Suprapubic skin (tissue), 4 donors: ENCODE measurements around the gene CD86. TPM values are rescaled to one million over a fixed set of nuclear protein-coding genes. Genes with fewer than 3 reads are reported as not detected.
"Not testable (repeated sequence)": the region's sequence is repeated elsewhere in the genome, so short reads cannot be mapped to it uniquely, and the experiment has no call there.

Source experiments
- DNase-seq, 2 donors: peaks; one replicate each; pipeline ENCODE4 v3.0.0-alpha.2; 2019; ENCODE audit warnings: low spot score in 2 of 2
- H3K27ac ChIP-seq: fragments of 200-600 bp; sonication (generic); one replicate; pipeline ENCODE4 v1.5.1; 2019
- H3K27me3 ChIP-seq: fragments of 200-600 bp; sonication (generic); one replicate; pipeline ENCODE4 v1.5.1; 2019
- H3K36me3 ChIP-seq: fragments of 200-600 bp; sonication (generic); one replicate; pipeline ENCODE4 v1.5.1; 2019
- H3K4me1 ChIP-seq: fragments of 200-600 bp; sonication (generic); one replicate; pipeline ENCODE4 v1.5.1; 2019
- H3K4me3 ChIP-seq: fragments of 200-600 bp; sonication (generic); one replicate; pipeline ENCODE4 v1.5.1; 2019; ENCODE audit warnings: mild to moderate bottlenecking
- H3K9me3 ChIP-seq: fragments of 200-600 bp; sonication (generic); one replicate; pipeline ENCODE4 v1.5.1; 2019
- CTCF ChIP-seq, 2 donors: fragments of 200-600 bp in 1 of 2; fragments of 450-650 bp in 1 of 2; sonication (generic) in 1 of 2; IDR thresholded peaks; one replicate each; pipeline ENCODE4 v1.5.1; 2016 to 2019; ENCODE audit warnings: antibody characterized with exemption in 2 of 2, mild to moderate bottlenecking in 1 of 2, moderate library complexity in 1 of 2
- EP300 ChIP-seq: sonication (generic); formaldehyde crosslinking; IDR thresholded peaks from one replicate; pipeline ENCODE4 v1.6.1; 2017; ENCODE audit warnings: antibody characterized with exemption
- POLR2A ChIP-seq, 2 donors: fragments of 450-650 bp; IDR thresholded peaks; one replicate each; pipeline ENCODE4 v1.6.1; 2017; ENCODE audit warnings: antibody characterized with exemption in 2 of 2, mild to moderate bottlenecking in 2 of 2, moderate library complexity in 2 of 2
- POLR2AphosphoS5 ChIP-seq, 3 donors: sonication (generic); formaldehyde crosslinking; IDR thresholded peaks; one replicate each; pipeline ENCODE4 v1.6.1; 2017; ENCODE audit warnings: antibody characterized with exemption in 3 of 3
- WGBS: methylation state at CpG from one replicate; pipeline ENCODE4 v1.1.5; 2018; 5-methylcytosine and 5-hydroxymethylcytosine counted together
- total RNA-seq, 4 donors: library from RNA; depleted of rRNA; stranded (reverse); fragments of >200 nt; gene quantifications; one replicate each; pipeline ENCODE4 v1.1.0, GENCODE V29; 2016

Gene CD86
- total RNA-seq, 4 donors from 2014 or later = 2.2 to 12.2 (median 3.3) TPM

GRCh38 chr3:122148941-122149627 is 93.9 kb downstream of the CD86 start:
- Histone ChIP-seq H3K9me3 (peaks cover 3% of the 10 kb centered on the region), H3K27me3 (no peaks in the 10 kb centered on the region), H3K36me3 (no peaks in the 10 kb centered on the region), H3K4me1 (no peaks in the 10 kb centered on the region), H3K4me3 (no peak overlapping the region), H3K27ac (no peak overlapping the region)
- DNase-seq = no peak
- WGBS = 75% methylated on average over 2 of the region's 2 CpGs
- no peak for TF ChIP-seq POLR2AphosphoS5 (IDR thresholded peaks at IDR 0.05)

DNA sequence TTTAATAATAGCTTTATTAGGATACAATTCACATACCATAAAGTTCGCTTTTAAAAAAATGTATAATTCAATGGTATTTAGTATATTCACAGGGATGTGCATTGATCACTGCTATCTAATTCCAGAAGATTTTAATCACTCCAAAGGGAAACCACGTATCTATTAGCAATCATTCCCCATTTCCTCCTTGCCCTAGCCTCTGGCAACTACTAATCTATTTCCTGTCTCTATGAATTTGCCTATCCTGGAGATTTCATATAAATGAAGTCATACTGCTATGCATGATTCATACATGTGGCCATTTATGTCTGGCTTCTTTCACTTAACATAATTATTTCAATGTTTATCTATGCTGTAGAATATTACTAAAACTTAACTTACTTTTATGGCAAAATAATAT is 96.3 kb downstream of the CD86 start:
- no peak for TF ChIP-seq POLR2A (IDR thresholded peaks at IDR 0.05)
- TF ChIP-seq CTCF (IDR thresholded peaks at IDR 0.05) = no peak
- TF ChIP-seq EP300 = no peak
- TF ChIP-seq POLR2AphosphoS5 (IDR thresholded peaks at IDR 0.05) = no peak
- WGBS = 69% methylated on average over 2 of the region's 2 CpGs
- Histone ChIP-seq H3K4me1 (no peaks in the 10 kb centered on the region), H3K36me3 (no peaks in the 10 kb centered on the region), H3K9me3 (peaks cover 16% of the 10 kb centered on the region), H3K27me3 (no peaks in the 10 kb centered on the region), H3K27ac (no peak overlapping the region), H3K4me3 (no peak overlapping the region)
- no peak for DNase-seq

- 89% methylated on average over 2 of the region's 31 CpGs for WGBS
- not testable (repeated sequence) for H3K36me3 ChIP-seq, H3K27me3 ChIP-seq, DNase-seq, H3K9me3 ChIP-seq, H3K27ac ChIP-seq, H3K4me3 ChIP-seq, H3K4me1 ChIP-seq
Observed at GRCh38 chr3:122164983-122165382, 109.8 kb downstream of the CD86 start.

DNA sequence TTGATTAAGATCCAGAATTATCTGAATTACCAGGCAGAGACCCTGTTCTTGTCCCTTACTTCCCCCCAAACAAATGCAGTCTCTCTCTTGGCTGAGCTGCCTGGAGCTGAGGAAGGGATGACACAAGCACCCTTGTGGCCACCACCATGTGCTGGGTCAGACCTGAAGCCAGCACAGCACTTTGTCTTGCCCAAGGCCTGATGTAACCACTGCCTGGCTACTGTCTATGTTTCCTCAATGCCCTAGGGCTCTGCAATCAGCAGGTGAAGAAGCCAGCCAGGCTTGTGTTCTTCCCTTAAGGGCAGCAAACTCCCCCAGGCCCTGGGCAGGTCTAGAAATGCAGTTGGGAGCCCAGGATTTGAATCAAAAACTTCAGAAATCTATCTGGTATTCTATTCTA is 112.5 kb downstream of the CD86 start:
- Histone ChIP-seq H3K4me3 (no peak overlapping the region), H3K4me1 (no peaks in the 10 kb centered on the region), H3K9me3 (peaks cover 4% of the 10 kb centered on the region), H3K27me3 (no peaks in the 10 kb centered on the region), H3K27ac (no peak overlapping the region), H3K36me3 (no peaks in the 10 kb centered on the region)
- no peak for DNase-seq
- TF ChIP-seq POLR2A (IDR thresholded peaks at IDR 0.05) = no peak
- TF ChIP-seq CTCF (IDR thresholded peaks at IDR 0.05) = no peak
- TF ChIP-seq POLR2AphosphoS5 (IDR thresholded peaks at IDR 0.05) = no peak
- no peak for TF ChIP-seq EP300

GRCh38 chr3:122168044-122168443 is 112.9 kb downstream of the CD86 start:
- TF ChIP-seq POLR2A (IDR thresholded peaks at IDR 0.05) (no peak), EP300 (no peak), POLR2AphosphoS5 (IDR thresholded peaks at IDR 0.05) (no peak)
- H3K4me1 ChIP-seq = no peaks in the 10 kb centered on the region
- no peaks in the 10 kb centered on the region for H3K36me3 ChIP-seq
- no peak overlapping the region for H3K27ac ChIP-seq
- WGBS = 59% methylated on average over 3 of the region's 3 CpGs
- DNase-seq = no peak
- peaks cover 6% of the 10 kb centered on the region for H3K9me3 ChIP-seq
- H3K27me3 ChIP-seq = no peaks in the 10 kb centered on the region
- H3K4me3 ChIP-seq = no peak overlapping the region

DNA sequence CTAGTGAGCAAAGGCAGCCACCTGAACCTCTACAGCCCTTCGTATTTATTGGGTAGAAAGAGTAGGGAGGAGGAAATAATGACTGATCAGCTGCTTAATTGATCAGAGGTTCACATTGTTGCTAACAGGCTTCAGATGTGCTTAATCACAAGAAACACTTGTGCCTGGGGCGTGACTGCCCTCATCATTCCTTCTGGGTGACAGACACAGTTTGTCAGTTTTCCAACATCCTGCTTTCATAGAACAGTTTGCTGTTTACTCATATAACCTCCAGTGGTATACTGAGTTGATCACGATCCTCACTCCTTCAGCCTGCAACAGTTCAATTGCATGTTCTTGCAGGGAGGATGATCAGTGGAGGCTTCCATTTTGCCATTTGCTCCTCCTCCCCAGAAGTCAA is 114.7 kb downstream of the CD86 start:
- Histone ChIP-seq H3K27ac (no peak overlapping the region), H3K36me3 (no peaks in the 10 kb centered on the region), H3K9me3 (peaks cover 12% of the 10 kb centered on the region), H3K4me1 (no peaks in the 10 kb centered on the region), H3K27me3 (no peaks in the 10 kb centered on the region), H3K4me3 (no peak overlapping the region)
- no peak for DNase-seq
- 86% methylated on average over 3 of the region's 3 CpGs for WGBS
- TF ChIP-seq POLR2A (IDR thresholded peaks at IDR 0.05) (no peak), CTCF (IDR thresholded peaks at IDR 0.05) (no peak), EP300 (no peak), POLR2AphosphoS5 (IDR thresholded peaks at IDR 0.05) (no peak)

Other genes starting within 250 kb of the CD86 start
- gene IQCB1, start 220.3 kb upstream of the CD86 start, total RNA-seq = 10 to 100 TPM in 3 of 4 donors, 1 to 10 TPM in 1; 8.1 to 35.8 (median 15.0) TPM
- 1 to 10 TPM; 1.3 to 5.8 (median 2.6) TPM for gene EAF2, start 220.2 kb upstream of the CD86 start, total RNA-seq
- gene SLC15A2, start 161.0 kb upstream of the CD86 start, total RNA-seq = 1 to 10 TPM in 2 of 4 donors, under 1 TPM in 2; 0.76 to 2.3 (median 1.4) TPM
- 1 to 10 TPM; 1.9 to 3.7 (median 2.3) TPM for gene ILDR1, start 33.1 kb upstream of the CD86 start, total RNA-seq
- gene CASR, start 128.3 kb downstream of the CD86 start, total RNA-seq = not detected